SK-N-SH treated with all-trans-retinoic acid at 6 μM for 48 hours (cell line): ENCODE results near the gene HELZ2.

ENCODE experiments used
- ATAC-seq: fragments of 200-7000 bp; cut with Tn5 transposase; 3 replicates; pipeline ENCODE4 v1.9.1; 2020; ENCODE audit warnings: mild to moderate bottlenecking, moderate library complexity
- ARNTL ChIP-seq: fragments of 450-650 bp; formaldehyde crosslinking; IDR thresholded peaks from 2 replicates; pipeline ENCODE4 v1.5.0; 2020; ENCODE audit warnings: low read depth, mild to moderate bottlenecking, moderate library complexity, borderline replicate concordance
- BACH2 ChIP-seq: fragments of 250-450 bp; sonication (Bioruptor Pico); IDR thresholded peaks from 2 replicates; pipeline ENCODE4 v1.9.0; 2021; ENCODE audit warnings: mild to moderate bottlenecking, borderline replicate concordance
- CREB5 ChIP-seq: fragments of 250-450 bp; sonication (Bioruptor Pico); IDR thresholded peaks from 2 replicates; pipeline ENCODE4 v1.5.1; 2020; ENCODE audit warnings: low read depth, mild to moderate bottlenecking, moderate library complexity
- GLIS3 ChIP-seq: fragments of 250-450 bp; sonication (Bioruptor Pico); IDR thresholded peaks from 2 replicates; pipeline ENCODE4 v1.5.0; 2020; ENCODE audit warnings: mild to moderate bottlenecking, moderate library complexity
- ISL1 ChIP-seq: fragments of 250-450 bp; sonication (Bioruptor Pico); IDR thresholded peaks from 2 replicates; pipeline ENCODE4 v2.1.2; 2022; ENCODE audit warnings: mild to moderate bottlenecking, moderate library complexity
- OSR1 ChIP-seq: fragments of 250-450 bp; sonication (Bioruptor Pico); IDR thresholded peaks from 2 replicates; pipeline ENCODE4 v1.8.0; 2022; ENCODE audit warnings: moderate library complexity, mild to moderate bottlenecking, inconsistent platforms
- PATZ1 ChIP-seq: fragments of 250-450 bp; sonication (Bioruptor Pico); IDR thresholded peaks from 2 replicates; pipeline ENCODE4 v1.8.0; 2020; ENCODE audit warnings: mild to moderate bottlenecking, moderate library complexity, borderline replicate concordance
- PPARA ChIP-seq: fragments of 250-450 bp; sonication (Bioruptor Pico); IDR thresholded peaks from 2 replicates; pipeline ENCODE4 v1.5.0; 2020; ENCODE audit warnings: mild to moderate bottlenecking, borderline replicate concordance
- RARB ChIP-seq: fragments of 250-450 bp; sonication (Bioruptor Pico); IDR thresholded peaks from 2 replicates; pipeline ENCODE4 v1.8.0; 2021; ENCODE audit warnings: mild to moderate bottlenecking, moderate library complexity
- SNAI2 ChIP-seq: fragments of 250-450 bp; sonication (Bioruptor Pico); IDR thresholded peaks from 2 replicates; pipeline ENCODE4 v1.5.0; 2020; ENCODE audit warnings: mild to moderate bottlenecking, moderate library complexity
- TOX ChIP-seq: fragments of 250-450 bp; sonication (Bioruptor Pico); IDR thresholded peaks from 2 replicates; pipeline ENCODE4 v1.8.0; 2021; ENCODE audit warnings: mild to moderate bottlenecking, moderate library complexity, borderline replicate concordance
- TSHZ2 ChIP-seq: fragments of 250-450 bp; sonication (Bioruptor Pico); IDR thresholded peaks from 2 replicates; pipeline ENCODE4 v1.5.0; 2020; ENCODE audit warnings: mild to moderate bottlenecking, moderate library complexity
- ZC3H10 ChIP-seq: fragments of 250-450 bp; sonication (Bioruptor Pico); IDR thresholded peaks from 2 replicates; pipeline ENCODE4 v1.5.1; 2021; ENCODE audit warnings: mild to moderate bottlenecking, moderate library complexity
- ZNF565 ChIP-seq: fragments of 450-650 bp; formaldehyde crosslinking; conservative IDR thresholded peaks from 2 replicates; pipeline ENCODE4 v1.5.0; 2020; ENCODE audit warnings: low read depth, mild to moderate bottlenecking, moderate library complexity
- ZNF70 ChIP-seq: fragments of 450-650 bp; formaldehyde crosslinking; IDR thresholded peaks from 2 replicates; pipeline ENCODE4 v1.5.0; 2020; ENCODE audit warnings: mild to moderate bottlenecking, moderate library complexity
- ZNF8 ChIP-seq: fragments of 450-650 bp; formaldehyde crosslinking; IDR thresholded peaks from 2 replicates; pipeline ENCODE4 v1.5.0; 2020; ENCODE audit warnings: mild to moderate bottlenecking, moderate library complexity

Gene HELZ2

GRCh38 chr20:63525185-63525584, 48.9 kb downstream of the HELZ2 start:
- ATAC-seq: no peak
- no peak for TF ChIP-seq PPARA (CRISPR knock-in tag)
- no peak for TF ChIP-seq RARB (CRISPR knock-in tag)
- no peak for TF ChIP-seq TOX
- TF ChIP-seq GLIS3 (CRISPR knock-in tag): no peak
- TF ChIP-seq ZNF565 (CRISPR knock-in tag): no peak
- no peak for TF ChIP-seq BACH2
- no peak for TF ChIP-seq ARNTL (CRISPR knock-in tag)
- TF ChIP-seq PATZ1 (CRISPR knock-in tag): no peak
- TF ChIP-seq OSR1: no peak
- TF ChIP-seq ZNF8: no peak
- TF ChIP-seq ZC3H10 (CRISPR knock-in tag): no peak
- no peak for TF ChIP-seq TSHZ2 (CRISPR knock-in tag)
- TF ChIP-seq CREB5: no peak
- TF ChIP-seq SNAI2 (CRISPR knock-in tag): no peak
- TF ChIP-seq ZNF70 (CRISPR knock-in tag): no peak
- no peak for TF ChIP-seq ISL1 (CRISPR knock-in tag)
- TF ChIP-seq, all 23 proteins: peak for 0
